HepG2 (cell line): ENCODE measurements around the gene SLC19A1. TPM values are rescaled to one million over a fixed set of nuclear protein-coding genes. Genes with fewer than 3 reads are reported as not detected.

Experiments
- BRD4 ChIP-seq: sonication (generic); formaldehyde crosslinking; IDR thresholded peaks from 2 replicates; pipeline ENCODE4 v1.4.0; 2020; ENCODE audit warnings: missing genetic modification reagents
- FOSL1 ChIP-seq: sonication (generic); formaldehyde crosslinking; IDR thresholded peaks from 2 replicates; pipeline ENCODE4 v1.9.0; 2021; ENCODE audit warnings: missing genetic modification reagents, borderline replicate concordance
- GABPB1 ChIP-seq: IDR thresholded peaks from 2 replicates; pipeline ENCODE4 v1.6.1; 2016; ENCODE audit warnings: mild to moderate bottlenecking, missing genetic modification reagents, moderate library complexity, missing compliant biosample characterization
- HMG20A ChIP-seq: IDR thresholded peaks from 2 replicates; pipeline ENCODE4 v1.6.1; 2016; ENCODE audit warnings: borderline replicate concordance
- HNRNPL ChIP-seq: fragments of 200-400 bp; formaldehyde crosslinking; IDR thresholded peaks from 2 replicates; pipeline ENCODE4 v1.6.1; 2017; ENCODE audit warnings: mild to moderate bottlenecking, low read depth, low read length
- HNRNPUL1 ChIP-seq: fragments of 200-400 bp; formaldehyde crosslinking; IDR thresholded peaks from 2 replicates; pipeline ENCODE4 v1.6.1; 2017; ENCODE audit warnings: low read depth, mild to moderate bottlenecking, low read length, moderate library complexity
- KDM5A ChIP-seq: fragments of 200-600 bp; sonication (generic); IDR thresholded peaks from 2 replicates; pipeline ENCODE4 v1.7.0; 2018; ENCODE audit warnings: antibody characterized with exemption, mild to moderate bottlenecking, low read length, borderline replicate concordance
- MTA1 ChIP-seq: sonication (generic); formaldehyde crosslinking; IDR thresholded peaks from 2 replicates; pipeline ENCODE4 v1.4.0; 2020; ENCODE audit warnings: missing genetic modification reagents, mild to moderate bottlenecking, borderline replicate concordance
- NFE2 ChIP-seq: sonication (generic); formaldehyde crosslinking; IDR thresholded peaks from 2 replicates; pipeline ENCODE4 v1.4.0; 2020; ENCODE audit warnings: missing genetic modification reagents
- SIN3B ChIP-seq: fragments of 150-350 bp; IDR thresholded peaks from 2 replicates; pipeline ENCODE4 v1.6.1; 2014; ENCODE audit warnings: low read length
- SOX5 ChIP-seq: IDR thresholded peaks from 2 replicates; pipeline ENCODE4 v1.6.1; 2016; ENCODE audit warnings: borderline replicate concordance
- TBL1XR1 ChIP-seq: fragments of 150-350 bp; IDR thresholded peaks from 2 replicates; pipeline ENCODE4 v1.6.1; 2014; ENCODE audit warnings: borderline replicate concordance, low read length; ENCODE audit not compliant: partially characterized antibody
- TEF ChIP-seq: sonication (generic); formaldehyde crosslinking; IDR thresholded peaks from 2 replicates; pipeline ENCODE4 v1.5.0; 2020; ENCODE audit warnings: missing genetic modification reagents
- UBTF ChIP-seq: sonication (generic); formaldehyde crosslinking; IDR thresholded peaks from 2 replicates; pipeline ENCODE4 v1.4.0; 2020; ENCODE audit warnings: mild to moderate bottlenecking, missing genetic modification reagents
- ZBTB4 ChIP-seq: sonication (generic); formaldehyde crosslinking; IDR thresholded peaks from 2 replicates; pipeline ENCODE4 v1.4.0; 2020; ENCODE audit warnings: missing genetic modification reagents, mild to moderate bottlenecking, borderline replicate concordance
- ZNF30 ChIP-seq: sonication (generic); formaldehyde crosslinking; IDR thresholded peaks from 2 replicates; pipeline ENCODE4 v1.5.0; 2020; ENCODE audit warnings: mild to moderate bottlenecking, missing genetic modification reagents
- ZNF468 ChIP-seq: sonication (generic); formaldehyde crosslinking; IDR thresholded peaks from 2 replicates; pipeline ENCODE4 v1.8.0; 2022; ENCODE audit warnings: mild to moderate bottlenecking, moderate library complexity, missing genetic modification reagents
- ZNF572 ChIP-seq: sonication (generic); formaldehyde crosslinking; IDR thresholded peaks from 2 replicates; pipeline ENCODE4 v1.5.1; 2020; ENCODE audit warnings: mild to moderate bottlenecking, missing genetic modification reagents
- ZNF652 ChIP-seq: IDR thresholded peaks from 2 replicates; pipeline ENCODE4 v1.6.1; 2016; ENCODE audit warnings: low read depth, borderline replicate concordance
- ZNF691 ChIP-seq: sonication (generic); formaldehyde crosslinking; IDR thresholded peaks from 2 replicates; pipeline ENCODE4 v1.4.0; 2020; ENCODE audit warnings: missing genetic modification reagents, low read depth, mild to moderate bottlenecking, borderline replicate concordance
- ZSCAN12 ChIP-seq: sonication (generic); formaldehyde crosslinking; IDR thresholded peaks from 2 replicates; pipeline ENCODE4 v1.9.0; 2021; ENCODE audit warnings: mild to moderate bottlenecking, missing genetic modification reagents
- polyA plus RNA-seq, 8 experiments: library from polyadenylated mRNA; depleted of rRNA in 3 of 8; stranded (reverse) in 7 of 8; unstranded in 1 of 8; fragments of >200 nt; fragmentation: Illumina TruSeq in 4 of 8; extraction: Trizol in 4 of 8; gene quantifications; 2 replicates each; pipeline versions ENCODE4 v1.2.1 to v1.2.3, GENCODE V29; 2011 to 2016; ENCODE audit warnings: low read depth in 4 of 8, missing spikeins in 1 of 8, mixed read lengths in 1 of 8; ENCODE audit not compliant: insufficient read depth in 1 of 8
- total RNA-seq, 5 experiments: library from RNA; depleted of rRNA; stranded (reverse); fragments of >200 nt; fragmentation: Illumina TruSeq; extraction: Trizol; gene quantifications; 2 replicates each; pipeline ENCODE4 v1.2.3, GENCODE V29; 2016; ENCODE audit warnings: low read depth in 1 of 5

Gene SLC19A1
- total and polyA plus RNA-seq, 2 of the 13 experiments (the other 11 are each of a cell fraction or from before 2014, with no cell fraction given): 21.8 to 23.0 TPM

- TF ChIP-seq SOX5 (CRISPR knock-in tag): no peak
- TF ChIP-seq SIN3B: no peak
- TF ChIP-seq ZNF691 (CRISPR knock-in tag): no peak
- no peak for TF ChIP-seq ZBTB4 (CRISPR knock-in tag)
- no peak for TF ChIP-seq ZNF468 (CRISPR knock-in tag)
- no peak for TF ChIP-seq BRD4 (CRISPR knock-in tag)
- TF ChIP-seq GABPB1 (CRISPR knock-in tag): peak; percentile 78
- TF ChIP-seq ZNF572: no peak
- TF ChIP-seq TBL1XR1: no peak
- no peak for TF ChIP-seq ZNF30 (CRISPR knock-in tag)
- no peak for TF ChIP-seq FOSL1 (CRISPR knock-in tag)
- TF ChIP-seq KDM5A: no peak
- TF ChIP-seq MTA1 (CRISPR knock-in tag): peak; percentile 46; the same call in 1 of the 2 replicates
- TF ChIP-seq HNRNPUL1: no peak
- TF ChIP-seq ZNF652 (CRISPR knock-in tag): no peak
- TF ChIP-seq HMG20A (CRISPR knock-in tag): no peak
- no peak for TF ChIP-seq HNRNPL
- no peak for TF ChIP-seq NFE2 (CRISPR knock-in tag)
- TF ChIP-seq ZSCAN12: no peak
- TF ChIP-seq TEF (CRISPR knock-in tag): no peak
- peak; percentile 25; the same call in 1 of the 2 replicates for TF ChIP-seq UBTF
These were observed 810 bp downstream of the SLC19A1 start (continued) for GRCh38 chr21:45541221-45542039.
